Measurements from ENCODE around the gene CNNM4. TPM values are rescaled to one million over a fixed set of nuclear protein-coding genes. Genes with fewer than 3 reads are reported as not detected.

The CNNM4 gene

GRCh38 chr2:96860065-96861029 is 99.6 kb downstream of the CNNM4 start:
- no peak overlapping the region for H3K9ac ChIP-seq (ENCODE audit: low read depth, low read length)
- H3K4me1 ChIP-seq (ENCODE audit: control insufficient read depth, insufficient read depth, low read length) = peaks cover 25% of the 10 kb centered on the region
- H3K4me2 ChIP-seq (ENCODE audit: low read length) = no peak overlapping the region
- no peak overlapping the region for H3K4me3 ChIP-seq (ENCODE audit: low read length)
- H3K9me3 ChIP-seq (replicated peaks; ENCODE audit: low read length) = no peaks in the 10 kb centered on the region
- H3K36me3 ChIP-seq (ENCODE audit: insufficient read depth, low read length) = peaks cover 49% of the 10 kb centered on the region
- no peaks in the 10 kb centered on the region for H3K27me3 ChIP-seq (ENCODE audit: control insufficient read depth, insufficient read depth, low read length)

DNA sequence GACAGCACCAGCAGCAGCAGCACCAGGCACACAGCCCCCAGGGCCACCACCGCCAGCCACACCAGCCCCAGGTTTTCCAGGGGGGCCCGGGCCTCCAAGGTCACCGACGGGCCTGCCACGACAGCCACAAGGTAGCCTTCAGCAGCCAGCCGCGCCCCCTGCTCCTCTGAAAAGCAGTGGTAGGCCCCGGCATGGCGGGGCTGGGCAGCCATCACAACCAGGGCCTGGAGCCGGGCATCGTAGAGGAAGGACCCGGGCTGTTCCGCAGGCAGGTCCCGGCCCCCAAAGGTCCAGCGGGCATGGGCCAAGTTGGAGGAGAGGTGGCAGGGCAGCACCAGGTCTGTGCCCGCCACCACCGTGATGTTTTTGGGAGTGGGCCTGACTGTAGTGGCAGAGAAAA is 100.4 kb downstream of the CNNM4 start:
- Histone ChIP-seq H3K27me3 (ENCODE audit: control insufficient read depth, insufficient read depth, low read length) (no peaks in the 10 kb centered on the region), H3K36me3 (ENCODE audit: insufficient read depth, low read length) (peaks cover 56% of the 10 kb centered on the region), H3K4me1 (ENCODE audit: control insufficient read depth, insufficient read depth, low read length) (peaks cover 28% of the 10 kb centered on the region), H3K4me2 (ENCODE audit: low read length) (no peak overlapping the region), H3K9me3 (replicated peaks; ENCODE audit: low read length) (no peaks in the 10 kb centered on the region), H3K4me3 (ENCODE audit: low read length) (no peak overlapping the region), H3K9ac (ENCODE audit: low read depth, low read length) (no peak overlapping the region)

Small RNA genes within 50 kb of the gene (small RNA-seq; reads per million reads assigned to genes)
- not detected for gene MIR3127
